Neutrophil (primary cell): Measurements from ENCODE around the gene RSPH3.
A peak's percentile ranks its signal among the peaks of the same experiment; 100 is the strongest.
"Not testable (repeated sequence)": the region's sequence is repeated elsewhere in the genome, so short reads cannot be mapped to it uniquely, and the experiment has no call there.

ENCODE experiments used
- H3K27ac ChIP-seq: fragments of 200-600 bp; sonication (generic); 2 replicates; pipeline ENCODE4 v1.5.1; 2016; ENCODE audit warnings: mild to moderate bottlenecking, moderate library complexity
- H3K27me3 ChIP-seq: fragments of 200-600 bp; sonication (generic); 2 replicates; pipeline ENCODE4 v1.6.0; 2016; ENCODE audit warnings: mild to moderate bottlenecking
- H3K36me3 ChIP-seq: fragments of 200-600 bp; sonication (generic); 2 replicates; pipeline ENCODE4 v1.5.1; 2017
- H3K4me1 ChIP-seq, 2 experiments: fragments of 200-600 bp in 1 of 2; sonication (generic) in 1 of 2; 1 replicate in 1 of 2; 2 replicates in 1 of 2; pipeline versions ENCODE4 v1.5.1 to v1.6.1; 2013 to 2016; ENCODE audit warnings: low read depth in 1 of 2, low read length in 1 of 2, mild to moderate bottlenecking in 1 of 2, moderate library complexity in 1 of 2; ENCODE audit not compliant: control insufficient read depth in 1 of 2, insufficient read depth in 1 of 2
- H3K4me3 ChIP-seq, 2 experiments: fragments of 200-600 bp in 1 of 2; sonication (generic) in 1 of 2; 1 replicate in 1 of 2; 2 replicates in 1 of 2; pipeline ENCODE4 v1.5.1; 2013 to 2016; ENCODE audit warnings: low read depth in 1 of 2, low read length in 1 of 2, mild to moderate bottlenecking in 1 of 2, moderate library complexity in 1 of 2
- H3K9me3 ChIP-seq: fragments of 200-600 bp; sonication (generic); 2 replicates; pipeline ENCODE4 v1.5.1; 2016
- CTCF ChIP-seq: fragments of 200-600 bp; sonication (generic); IDR thresholded peaks from 2 replicates; pipeline ENCODE4 v1.5.1; 2016; ENCODE audit warnings: antibody characterized with exemption

Gene RSPH3

GRCh38 chr6:159033160-159034049, 33.4 kb upstream of the RSPH3 start:
- TF ChIP-seq CTCF = no peak
- peaks cover 44% of the 10 kb centered on the region for H3K36me3 ChIP-seq
- peaks cover 83% of the 10 kb centered on the region in 2 experiments for H3K4me1 ChIP-seq
- H3K9me3 ChIP-seq = no peaks in the 10 kb centered on the region
- no peak overlapping the region for H3K4me3 ChIP-seq
- H3K27ac ChIP-seq = peak overlapping the region; percentile 96
- no peaks in the 10 kb centered on the region for H3K27me3 ChIP-seq

GRCh38 chr6:159031846-159032245, 31.8 kb upstream of the RSPH3 start:
- no peak for TF ChIP-seq CTCF
- H3K4me3 ChIP-seq = peak overlapping the region; percentile 24 to 32
- peaks cover 68 to 69% of the 10 kb centered on the region in 2 experiments for H3K4me1 ChIP-seq
- peaks cover 28% of the 10 kb centered on the region for H3K36me3 ChIP-seq
- H3K9me3 ChIP-seq = no peaks in the 10 kb centered on the region
- H3K27ac ChIP-seq = peak overlapping the region; percentile 96
- H3K27me3 ChIP-seq = no peaks in the 10 kb centered on the region

GRCh38 chr6:159030168-159030567, 30.2 kb upstream of the RSPH3 start:
- peak overlapping the region; percentile 96 for H3K27ac ChIP-seq
- no peak overlapping the region for H3K4me3 ChIP-seq
- no peaks in the 10 kb centered on the region for H3K9me3 ChIP-seq
- peaks cover 52 to 55% of the 10 kb centered on the region in 2 experiments for H3K4me1 ChIP-seq
- TF ChIP-seq CTCF = no peak
- H3K27me3 ChIP-seq = no peaks in the 10 kb centered on the region
- peaks cover 12% of the 10 kb centered on the region for H3K36me3 ChIP-seq

GRCh38 chr6:159025224-159025623, 25.2 kb upstream of the RSPH3 start:
- H3K36me3 ChIP-seq, H3K27ac ChIP-seq, H3K4me1 ChIP-seq, H3K27me3 ChIP-seq, H3K4me3 ChIP-seq, H3K9me3 ChIP-seq: not testable (repeated sequence)

GRCh38 chr6:159023893-159024292, 23.9 kb upstream of the RSPH3 start:
- no peak for TF ChIP-seq CTCF

GRCh38 chr6:159020011-159020410, 20.0 kb upstream of the RSPH3 start:
- Histone ChIP-seq H3K4me3 (no peak overlapping the region), H3K27ac (no peak overlapping the region), H3K4me1 (peaks cover 15 to 16% of the 10 kb centered on the region in 2 experiments), H3K36me3 (no peaks in the 10 kb centered on the region), H3K27me3 (no peaks in the 10 kb centered on the region), H3K9me3 (no peaks in the 10 kb centered on the region)
- TF ChIP-seq CTCF = no peak

More at GRCh38 chr6:159023893-159024292, 23.9 kb upstream of the RSPH3 start:
- Histone ChIP-seq H3K4me1 (no peaks in the 10 kb centered on the region), H3K36me3 (no peaks in the 10 kb centered on the region), H3K27me3 (no peaks in the 10 kb centered on the region), H3K4me3 (no peak overlapping the region), H3K27ac (no peak overlapping the region), H3K9me3 (no peaks in the 10 kb centered on the region)
